Uterus (tissue), 2 donors: ENCODE results near the gene IGFL4.

Source experiments
- POLR2A ChIP-seq, 2 donors: fragments of 450-650 bp; IDR thresholded peaks; one replicate each; pipeline ENCODE4 v1.6.1; 2016; ENCODE audit warnings: antibody characterized with exemption in 2 of 2, mild to moderate bottlenecking in 1 of 2, moderate library complexity in 1 of 2
- TF ChIP-seq, protein P1 (sequence below), 4 experiments: fragments of 200-600 bp in 2 of 4; fragments of 450-650 bp in 2 of 4; sonication (generic) in 2 of 4; IDR thresholded peaks; one replicate each; pipeline ENCODE4 v1.5.1; 2016 to 2019; ENCODE audit warnings: antibody characterized with exemption in 4 of 4, mild to moderate bottlenecking in 2 of 4, moderate library complexity in 1 of 4

DNA sequence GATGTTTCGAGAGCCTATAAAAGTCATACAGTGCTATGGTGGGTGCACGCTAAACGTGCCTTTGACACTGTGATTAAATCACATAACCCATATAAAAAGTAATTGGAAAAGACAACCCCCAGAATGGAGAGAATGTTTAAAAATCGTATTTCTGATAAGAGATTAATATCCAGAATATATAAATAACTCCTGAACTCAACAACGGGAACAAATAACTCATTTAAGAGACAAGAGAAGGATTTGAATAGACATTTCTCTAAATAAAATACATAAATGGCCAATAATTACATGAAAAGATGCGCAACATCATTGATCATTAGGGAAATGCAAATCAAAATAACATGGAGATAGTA lies 37.0 kb upstream of the IGFL4 start:
- TF ChIP-seq, protein P1, sequence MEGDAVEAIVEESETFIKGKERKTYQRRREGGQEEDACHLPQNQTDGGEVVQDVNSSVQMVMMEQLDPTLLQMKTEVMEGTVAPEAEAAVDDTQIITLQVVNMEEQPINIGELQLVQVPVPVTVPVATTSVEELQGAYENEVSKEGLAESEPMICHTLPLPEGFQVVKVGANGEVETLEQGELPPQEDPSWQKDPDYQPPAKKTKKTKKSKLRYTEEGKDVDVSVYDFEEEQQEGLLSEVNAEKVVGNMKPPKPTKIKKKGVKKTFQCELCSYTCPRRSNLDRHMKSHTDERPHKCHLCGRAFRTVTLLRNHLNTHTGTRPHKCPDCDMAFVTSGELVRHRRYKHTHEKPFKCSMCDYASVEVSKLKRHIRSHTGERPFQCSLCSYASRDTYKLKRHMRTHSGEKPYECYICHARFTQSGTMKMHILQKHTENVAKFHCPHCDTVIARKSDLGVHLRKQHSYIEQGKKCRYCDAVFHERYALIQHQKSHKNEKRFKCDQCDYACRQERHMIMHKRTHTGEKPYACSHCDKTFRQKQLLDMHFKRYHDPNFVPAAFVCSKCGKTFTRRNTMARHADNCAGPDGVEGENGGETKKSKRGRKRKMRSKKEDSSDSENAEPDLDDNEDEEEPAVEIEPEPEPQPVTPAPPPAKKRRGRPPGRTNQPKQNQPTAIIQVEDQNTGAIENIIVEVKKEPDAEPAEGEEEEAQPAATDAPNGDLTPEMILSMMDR (IDR thresholded peaks at IDR 0.05): no peak
- no peak for TF ChIP-seq POLR2A (IDR thresholded peaks at IDR 0.05)
